CD4-positive, alpha-beta T cell treated with Interleukin-10 for 1 hour (primary cell): ENCODE data around the gene SELENON.
A peak's percentile ranks its signal among the peaks of the same experiment; 100 is the strongest.
"Not testable (repeated sequence)": the region's sequence is repeated elsewhere in the genome, so short reads cannot be mapped to it uniquely, and the experiment has no call there.

Experiments
- DNase-seq: peaks from one replicate; pipeline ENCODE4 v3.0.0-alpha.2; 2020

Gene SELENON

DNA sequence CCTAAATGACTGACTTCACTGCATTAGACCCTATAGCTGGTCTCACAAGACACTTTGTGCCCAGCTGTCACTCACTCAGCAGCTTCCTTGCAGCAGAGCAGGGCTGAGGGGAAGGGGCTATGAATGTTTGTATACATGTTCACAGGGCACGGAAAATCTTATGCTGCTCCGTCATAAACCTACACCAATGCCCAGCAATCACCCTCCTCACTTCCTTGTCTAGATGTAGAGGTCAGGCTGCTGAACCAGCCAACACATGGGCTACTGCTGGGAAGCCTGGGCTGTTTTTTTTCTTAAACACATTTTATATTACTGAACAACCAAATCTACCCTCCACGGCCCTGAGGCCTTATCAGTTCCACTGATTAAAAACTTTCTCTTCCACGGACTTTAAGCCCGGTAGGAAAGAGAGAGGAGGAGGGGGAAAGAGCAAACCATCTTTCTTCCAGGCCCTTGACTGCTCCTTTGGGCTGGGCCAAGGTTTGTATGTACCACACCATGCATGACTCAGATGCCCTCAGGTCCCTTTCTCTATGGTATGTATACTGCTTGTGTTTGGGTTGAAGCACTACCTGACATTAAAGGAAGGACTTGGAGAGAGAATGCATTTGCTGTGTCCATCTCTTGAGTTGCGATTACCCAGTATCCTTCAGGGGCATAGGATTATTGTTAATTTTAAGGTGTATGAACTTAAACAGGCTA lies 32.5 kb downstream of the SELENON start:
- no peak for DNase-seq

DNA sequence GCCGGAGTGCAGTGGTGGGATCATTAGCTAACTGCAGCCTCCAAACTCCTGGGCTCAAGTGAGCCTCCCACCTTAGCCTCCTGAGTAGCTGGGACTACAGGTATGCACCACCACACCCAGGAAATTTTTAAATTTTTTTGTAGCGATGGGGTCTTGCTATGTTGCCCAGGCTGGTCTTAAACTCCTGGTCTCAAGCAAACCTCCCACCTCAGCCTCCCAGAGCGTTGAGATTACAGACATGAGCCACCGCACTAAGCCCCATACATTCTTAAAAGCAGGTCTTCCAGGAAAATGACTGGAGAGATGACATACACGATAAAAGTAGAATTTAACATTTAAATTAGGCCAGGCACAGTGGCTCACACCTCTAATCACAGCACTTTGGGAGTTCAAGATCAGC lies 33.2 kb downstream of the SELENON start:
- DNase-seq = no peak

DNA sequence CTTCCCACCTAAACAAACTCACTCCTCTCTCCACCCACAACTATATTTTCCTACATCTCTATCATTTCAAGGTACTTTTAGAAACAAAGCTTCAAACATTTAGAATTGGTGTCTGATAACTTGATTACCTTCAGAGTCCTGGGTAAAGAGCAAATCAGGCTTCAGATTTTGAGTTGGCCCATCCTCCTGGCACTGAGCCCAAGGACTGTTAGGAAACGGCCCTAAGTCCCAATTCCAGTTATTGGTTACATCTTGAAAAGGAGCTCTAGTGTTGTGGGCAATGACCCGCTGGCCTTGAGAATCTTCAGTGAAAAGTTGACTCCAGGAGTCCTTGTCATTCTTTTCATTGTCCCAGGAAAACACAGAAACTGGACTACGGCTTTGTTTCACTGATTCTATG lies 34.9 kb downstream of the SELENON start:
- DNase-seq = no peak

DNA sequence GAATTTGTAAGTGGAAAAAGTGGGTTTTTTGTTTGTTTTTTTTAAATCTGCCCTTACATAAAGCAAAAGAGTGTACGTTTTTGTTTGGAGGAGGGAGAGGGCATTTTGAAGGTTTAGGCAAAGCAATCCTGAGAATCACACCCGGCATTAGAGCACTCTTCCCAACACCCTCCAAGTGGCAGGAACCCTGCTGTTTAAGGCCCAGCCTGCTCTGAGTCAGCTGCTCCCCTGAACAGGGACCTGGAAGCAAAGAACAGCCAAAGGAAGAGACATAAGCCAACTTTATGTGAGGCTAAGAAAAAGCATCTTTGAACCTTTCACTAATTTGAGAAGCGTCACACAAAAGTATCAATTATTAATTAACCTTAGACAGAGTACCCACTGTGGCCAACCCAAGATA lies 36.7 kb downstream of the SELENON start:
- DNase-seq = no peak

DNA sequence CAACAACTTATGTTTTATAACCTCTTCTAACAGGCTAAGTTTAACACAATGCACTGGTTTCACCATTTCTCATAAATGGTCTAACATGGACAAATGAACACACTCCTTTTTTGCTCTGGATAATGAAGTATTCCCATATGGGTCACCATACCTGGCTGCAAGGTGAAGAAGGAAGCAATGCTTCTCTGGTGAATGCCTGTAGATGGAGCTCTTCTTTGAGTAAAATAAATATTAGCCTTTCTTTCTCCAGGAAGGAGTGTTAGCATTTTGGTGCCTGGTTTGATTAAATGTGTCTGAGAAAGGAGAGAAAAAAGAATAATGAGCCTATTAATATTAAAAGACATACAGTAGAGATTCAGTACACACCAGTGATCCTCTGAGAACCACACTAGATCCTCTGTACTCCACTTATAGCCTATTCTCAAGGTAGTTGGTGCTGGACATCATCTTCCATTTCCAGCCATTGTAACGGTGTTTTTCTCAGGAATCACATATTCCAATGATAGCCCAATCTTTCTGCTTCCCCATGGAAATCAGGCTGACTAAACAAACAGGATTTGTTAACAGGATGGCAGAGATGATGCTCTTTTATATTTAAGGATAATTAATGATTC lies 37.4 kb downstream of the SELENON start:
- DNase-seq = peak; percentile 24

DNA sequence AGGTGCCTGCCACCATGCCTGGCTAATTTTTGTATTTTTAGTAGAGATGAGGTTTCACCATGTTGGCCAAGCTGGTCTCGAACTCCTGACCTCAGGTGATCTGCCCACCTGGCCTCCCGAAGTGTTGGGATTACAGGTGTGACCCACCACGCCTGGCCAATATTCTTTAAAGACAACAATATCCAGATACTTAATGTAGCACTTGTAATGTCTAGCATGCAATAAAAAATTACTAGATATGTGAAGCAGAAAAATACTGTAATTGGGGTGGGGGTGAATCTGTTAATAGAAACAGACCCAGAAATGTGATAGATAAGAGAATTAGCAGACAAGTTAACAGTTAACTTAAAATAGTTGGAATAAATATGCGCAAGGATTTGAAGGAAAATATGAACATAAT lies 39.8 kb downstream of the SELENON start:
- not testable (repeated sequence) for DNase-seq

DNA sequence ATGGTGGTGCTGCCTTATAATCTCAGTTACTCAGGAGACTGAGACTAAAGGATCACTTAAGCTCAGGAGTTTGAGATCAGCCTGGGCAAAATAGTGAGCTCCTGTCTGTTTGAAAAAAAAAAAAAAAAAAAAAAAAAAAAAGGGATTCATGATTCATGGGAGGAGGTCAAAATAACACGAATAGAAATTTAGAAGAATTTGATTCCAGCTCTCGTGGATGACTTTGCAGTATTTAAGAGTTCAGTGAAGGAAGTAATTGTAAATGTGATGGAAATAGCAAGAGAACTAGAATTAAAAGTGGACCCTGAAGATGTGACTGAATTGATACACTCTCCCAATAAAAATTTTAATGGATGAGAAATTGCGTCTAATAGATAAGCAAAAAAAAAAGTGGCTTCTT lies 43.5 kb downstream of the SELENON start:
- no peak for DNase-seq

DNA sequence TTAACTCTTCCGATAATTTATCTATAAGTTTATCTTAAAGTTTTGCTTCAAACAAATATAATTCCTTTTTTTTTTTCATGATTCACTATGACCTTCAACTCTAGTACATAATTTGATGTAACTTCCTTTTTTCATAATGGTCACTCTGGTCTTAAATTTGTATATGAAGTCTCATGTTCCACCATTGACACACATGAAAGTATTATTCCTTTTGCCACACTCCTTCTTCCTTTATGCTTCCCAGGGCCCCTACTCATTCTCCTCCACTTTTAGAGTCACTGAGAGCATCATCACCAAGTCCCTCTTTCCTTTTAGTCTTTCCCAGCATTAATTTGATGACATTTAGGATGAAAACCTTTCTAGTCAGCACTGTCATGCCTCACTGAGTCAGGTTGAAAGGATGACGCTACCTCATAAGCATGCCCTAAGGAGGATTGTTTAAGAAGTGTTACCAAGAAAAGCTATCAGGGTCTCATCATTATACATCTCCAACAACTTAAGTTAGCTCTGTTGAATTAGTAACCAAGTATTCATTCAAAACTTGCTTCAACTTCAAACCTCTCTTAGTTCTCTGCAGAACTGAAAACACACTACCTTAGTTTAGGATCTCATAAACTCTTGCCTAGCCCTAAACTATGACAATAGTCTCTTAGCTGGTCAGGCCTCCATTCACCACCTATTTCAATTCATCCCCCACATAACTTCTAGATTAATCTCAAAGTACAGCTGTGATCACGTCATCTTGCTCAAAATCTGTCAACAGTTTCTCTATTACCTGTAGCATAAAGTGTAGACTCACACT lies 44.7 kb downstream of the SELENON start:
- DNase-seq = no peak

DNA sequence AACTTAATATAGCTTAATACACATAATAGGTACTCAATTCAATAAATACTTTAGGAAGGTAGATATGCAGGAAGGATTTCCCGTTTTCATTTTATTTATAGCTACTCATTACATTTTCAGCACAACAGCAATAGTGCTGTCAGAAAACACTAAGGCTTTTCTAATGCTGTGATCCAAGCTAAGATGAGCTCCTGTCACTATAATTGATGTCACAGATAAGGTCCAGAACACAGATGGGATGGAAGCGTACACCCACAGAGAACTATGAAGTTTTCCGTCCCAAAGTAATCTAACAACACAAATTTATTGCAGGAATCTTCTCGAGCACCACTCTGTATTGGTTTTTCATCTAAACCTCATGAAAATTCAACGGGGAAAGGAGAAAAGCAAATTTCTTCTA lies 45.7 kb downstream of the SELENON start:
- DNase-seq = no peak

DNA sequence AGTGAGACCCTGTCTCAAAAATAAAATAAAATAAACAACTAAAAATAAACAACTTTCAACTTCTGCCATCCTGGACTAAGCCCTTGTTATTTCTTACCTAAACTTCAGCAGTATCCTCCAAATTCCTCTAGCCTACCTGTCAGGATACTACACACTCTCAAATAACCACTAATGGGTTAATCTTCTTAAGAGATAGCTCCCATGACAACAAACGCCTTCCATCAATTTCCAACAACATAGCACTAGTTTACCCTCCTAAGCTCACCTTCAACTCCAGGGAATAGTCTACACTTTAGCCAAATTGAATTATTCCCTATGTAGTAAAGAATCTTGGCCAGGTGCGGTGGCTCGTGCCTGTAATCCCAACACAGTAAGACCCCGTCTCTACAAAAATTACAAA lies 47.9 kb downstream of the SELENON start:
- DNase-seq = no peak

DNA sequence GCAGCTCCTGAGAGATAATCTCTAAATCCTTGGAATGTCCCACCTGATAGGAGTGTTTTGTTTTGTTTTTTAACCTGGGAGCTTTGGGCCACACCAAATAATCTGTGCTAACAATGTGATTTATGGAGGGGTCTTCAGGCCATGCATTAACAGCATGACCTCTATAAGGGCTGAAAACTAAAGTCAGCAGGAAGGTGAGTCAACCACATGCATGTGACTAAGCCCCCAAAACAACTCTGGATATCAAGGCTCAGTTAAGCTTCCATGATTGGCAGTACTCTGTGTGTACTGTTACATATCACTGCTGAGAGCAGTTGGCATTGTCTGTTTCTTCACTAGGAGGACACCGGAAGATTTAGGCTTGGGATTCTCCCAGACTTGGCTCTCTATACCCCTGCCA lies 48.5 kb downstream of the SELENON start:
- no peak for DNase-seq

DNA sequence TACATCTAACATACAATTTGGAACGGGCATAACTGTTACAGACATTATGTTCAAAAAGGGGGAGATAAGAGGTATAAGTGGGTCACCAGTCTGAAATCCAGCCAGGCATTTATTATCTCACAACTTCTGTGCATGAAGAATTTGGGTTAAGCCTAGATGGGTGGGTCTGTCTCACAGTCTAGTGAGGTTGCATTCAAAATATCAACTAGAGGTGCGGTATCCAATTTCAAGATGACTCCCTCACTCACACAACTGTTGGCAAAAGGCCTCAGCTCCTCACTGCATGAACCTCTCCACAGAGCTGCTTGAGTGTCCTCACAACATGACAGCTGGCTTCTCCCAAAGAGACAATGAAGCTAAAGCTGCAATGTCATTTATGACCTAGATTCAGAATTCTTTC lies 54.6 kb downstream of the SELENON start:
- no peak for DNase-seq

DNA sequence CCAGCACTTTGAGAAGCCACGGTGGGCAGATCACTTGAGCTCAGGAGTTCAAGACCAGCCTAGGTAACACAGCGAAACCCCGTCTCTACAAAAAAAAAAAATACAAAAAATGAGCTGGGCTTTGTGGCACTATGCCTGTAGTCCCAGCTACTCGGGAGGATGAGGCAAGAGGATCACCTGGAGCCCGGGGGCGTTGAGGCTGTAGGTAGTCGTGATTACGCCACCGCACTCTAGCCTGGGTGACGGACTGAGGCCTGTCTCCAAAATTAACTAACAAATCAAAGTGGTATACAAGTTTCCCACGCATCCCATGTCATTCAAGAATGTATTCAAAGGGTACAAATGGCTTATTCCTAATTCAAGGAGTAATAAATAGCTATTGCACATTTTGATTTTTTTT lies 56.9 kb downstream of the SELENON start:
- no peak for DNase-seq

DNA sequence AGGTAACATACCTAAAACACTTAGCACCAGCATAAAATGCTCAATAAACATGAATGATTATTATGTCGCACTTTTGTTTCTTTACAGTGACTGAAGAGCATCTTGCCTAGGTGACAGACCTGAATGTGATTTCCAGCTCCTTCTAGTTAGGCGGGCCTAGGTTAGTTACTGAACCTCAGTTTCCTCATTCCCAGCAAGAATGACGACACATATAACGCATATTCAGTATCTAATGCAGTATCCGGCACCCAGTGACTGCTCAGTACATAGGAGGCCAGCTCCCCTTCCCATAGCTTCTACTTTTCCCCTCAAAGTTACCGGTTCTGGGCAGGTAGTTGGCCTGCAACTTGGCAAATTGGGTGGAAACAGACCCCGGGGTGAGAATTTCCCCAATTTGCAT lies 58.5 kb downstream of the SELENON start:
- DNase-seq = no peak

DNA sequence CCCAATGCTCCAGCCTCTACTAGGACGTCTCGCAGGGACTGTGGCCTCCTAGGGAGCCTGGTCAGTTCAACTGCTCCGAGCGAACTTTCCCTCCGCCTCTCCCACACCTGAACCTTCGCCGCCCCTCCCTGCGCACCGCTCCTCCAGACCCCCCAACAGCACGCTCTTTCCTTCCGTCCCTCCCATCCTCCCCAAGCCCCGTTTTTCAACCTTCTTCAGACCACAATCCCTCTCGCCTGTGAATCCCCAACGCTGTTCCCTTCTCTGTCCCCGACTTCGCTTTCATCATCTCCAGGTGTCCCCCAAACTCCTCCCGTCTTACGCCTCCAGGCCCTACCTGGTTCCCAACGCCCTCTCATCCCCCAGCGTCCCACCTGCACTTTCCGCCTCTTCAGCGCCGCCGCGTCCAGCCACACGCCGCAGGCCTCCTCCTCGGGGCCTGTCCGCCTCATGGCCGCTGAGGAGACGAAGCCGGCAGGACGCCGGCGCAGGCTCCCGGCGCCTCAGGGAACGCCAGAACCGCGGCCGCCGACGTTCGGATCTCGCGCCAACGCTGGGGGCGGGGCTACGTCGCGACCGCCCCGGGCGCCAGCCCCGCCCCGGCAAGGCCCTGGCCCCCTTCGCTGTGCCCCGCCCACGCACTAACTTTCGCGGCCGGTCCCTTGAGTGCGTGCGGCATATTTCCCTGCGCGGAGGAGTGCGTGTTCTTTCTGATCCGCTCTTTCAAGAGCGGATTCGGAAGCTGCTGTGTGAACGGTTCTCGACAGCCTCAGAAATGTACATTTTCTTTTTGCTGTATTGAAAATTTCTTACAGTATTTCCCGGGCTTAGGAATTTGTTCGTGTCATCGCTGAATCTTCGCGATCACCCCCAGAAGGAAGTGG lies 59.2 kb downstream of the SELENON start, which contains the start of gene AUNIP:
TSS of gene AUNIP (minus strand) at position 552 of the 884 bp plus-strand sequence. CDS start at position 452, 100 bp downstream.
- DNase-seq = peak; percentile 91

DNA sequence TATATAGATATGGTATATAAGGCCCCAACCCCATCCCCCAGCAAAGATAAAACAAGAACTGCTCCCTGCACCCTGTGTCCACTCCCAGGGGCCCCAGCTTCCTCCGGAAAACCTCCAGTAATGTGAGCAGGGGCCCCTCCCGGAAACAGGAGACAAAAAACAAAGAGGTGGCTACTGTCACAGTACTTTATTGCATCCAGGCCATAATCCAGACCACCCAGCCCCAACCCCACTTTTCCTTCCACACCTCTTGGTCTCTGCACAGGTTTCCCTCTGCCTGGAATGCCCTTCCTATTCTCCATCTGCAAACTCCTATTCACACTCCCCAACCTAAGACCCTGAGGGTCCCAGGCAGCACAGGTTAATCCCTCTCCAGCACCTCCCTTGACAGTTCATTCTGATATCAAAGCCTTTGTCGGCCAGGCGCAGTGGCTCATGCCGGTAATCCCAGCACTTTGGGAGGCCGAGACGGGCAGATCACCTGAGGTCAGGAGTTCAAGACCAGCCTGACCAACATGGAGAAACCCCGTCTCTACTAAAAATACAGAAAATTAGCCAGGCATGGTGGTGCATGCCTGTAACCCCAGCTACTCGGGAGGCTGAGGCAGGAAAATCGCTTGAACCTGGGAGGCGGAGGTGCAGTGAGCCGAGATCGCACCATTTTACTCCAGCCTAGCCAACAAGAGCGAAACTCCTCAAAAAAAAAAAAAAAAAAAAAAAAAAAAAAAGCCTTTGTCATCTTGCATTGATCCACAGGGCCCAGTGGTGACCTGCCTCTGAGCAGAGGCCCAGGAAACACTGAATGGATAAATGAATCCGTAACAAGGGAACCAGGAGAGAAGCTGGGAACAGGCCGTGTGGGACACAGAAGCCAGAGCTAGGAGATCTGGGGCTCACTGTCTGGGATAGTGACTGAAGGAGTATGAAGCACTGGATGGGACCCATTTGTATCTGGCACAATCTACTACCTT lies 61.6 kb downstream of the SELENON start:
- DNase-seq = no peak

DNA sequence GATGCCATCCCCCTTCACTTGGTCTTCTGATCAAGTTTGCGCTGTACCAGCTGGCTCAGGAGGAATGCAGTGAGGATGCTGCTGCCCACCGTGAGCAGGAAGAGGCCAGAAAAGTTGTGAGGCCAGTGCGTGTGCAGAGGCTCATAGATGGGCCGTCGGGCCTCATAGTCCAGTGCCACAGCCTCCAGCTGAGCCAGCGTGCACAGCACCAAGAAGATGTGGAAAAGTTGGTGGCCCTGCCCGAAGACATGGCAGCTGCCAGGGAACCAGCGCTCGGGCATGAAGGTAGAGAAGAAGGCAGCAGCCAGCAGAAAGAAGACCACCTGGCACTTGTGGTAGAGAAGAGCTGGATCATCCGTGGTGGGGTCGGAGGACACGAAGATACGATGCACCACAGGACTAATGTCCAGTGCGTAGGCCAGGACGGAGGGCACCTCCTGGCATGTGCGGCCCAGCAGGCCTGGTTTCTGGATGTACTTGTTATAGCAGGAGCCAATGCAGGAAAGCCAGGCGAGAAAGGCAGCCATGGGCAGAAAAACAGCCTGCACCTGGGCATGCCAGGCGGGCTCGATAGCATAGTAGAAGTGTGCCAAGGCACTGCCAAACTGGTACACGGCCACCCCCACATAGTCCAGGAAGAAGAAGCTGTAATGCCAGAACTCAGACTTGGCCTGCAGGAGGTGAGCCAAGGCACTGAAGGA lies 62.9 kb downstream of the SELENON start:
- DNase-seq = no peak

DNA sequence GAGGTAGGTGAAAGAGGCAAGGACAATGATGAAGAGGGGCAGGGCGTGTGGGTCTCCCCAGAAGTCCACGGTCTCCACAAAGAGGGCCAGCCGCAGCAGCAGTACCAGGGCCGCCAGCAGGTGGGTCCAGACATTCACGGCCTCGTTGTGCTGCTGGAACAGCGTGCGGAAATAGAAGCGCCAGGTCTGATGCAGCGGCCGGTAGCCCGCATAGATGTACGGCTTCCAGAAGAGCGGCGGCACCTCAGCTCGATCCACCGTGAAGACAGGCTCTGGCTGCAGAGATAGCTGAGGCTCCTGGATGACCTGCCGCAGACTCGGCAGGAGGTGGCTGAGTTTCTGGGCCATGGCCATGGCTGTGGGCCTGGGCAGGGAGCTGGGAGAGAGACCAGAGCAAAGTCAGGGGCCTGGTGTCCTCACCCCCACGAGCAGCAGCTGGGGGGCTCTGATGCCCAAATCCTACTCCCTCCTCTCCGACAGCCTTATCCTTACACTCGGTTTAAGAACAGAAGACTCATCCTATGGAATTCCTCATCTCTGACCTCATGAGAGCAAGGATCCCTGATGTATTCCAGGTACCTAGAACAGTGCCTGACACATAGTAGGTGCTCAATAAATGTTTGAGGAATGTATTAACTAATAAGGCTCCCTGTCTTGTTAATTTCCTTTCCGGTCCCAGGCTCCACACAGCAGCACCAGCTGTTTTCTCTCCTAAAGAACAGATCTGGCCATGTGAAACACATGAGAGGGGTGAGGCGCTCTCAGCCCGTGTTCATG lies 63.7 kb downstream of the SELENON start:
- no peak for DNase-seq

DNA sequence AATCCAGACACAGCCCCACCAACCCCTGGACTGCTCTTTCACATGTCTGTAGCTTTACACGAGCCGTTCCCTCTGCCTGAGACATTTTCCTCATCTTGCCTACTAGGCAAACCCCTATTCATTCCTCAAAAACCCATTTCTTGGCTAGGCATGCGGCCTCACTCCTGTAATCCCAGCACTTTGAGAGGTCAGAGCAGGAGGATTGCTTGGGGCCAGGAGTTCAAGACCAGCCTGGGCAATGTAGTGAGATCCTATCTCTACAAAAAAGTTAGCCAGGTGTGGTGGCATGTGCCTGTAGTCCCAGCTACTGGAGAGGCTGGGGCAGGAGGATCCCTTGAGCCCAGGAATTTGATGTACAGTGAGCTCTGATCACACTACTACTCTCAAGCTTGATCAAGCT lies 64.4 kb downstream of the SELENON start:
- no peak for DNase-seq

DNA sequence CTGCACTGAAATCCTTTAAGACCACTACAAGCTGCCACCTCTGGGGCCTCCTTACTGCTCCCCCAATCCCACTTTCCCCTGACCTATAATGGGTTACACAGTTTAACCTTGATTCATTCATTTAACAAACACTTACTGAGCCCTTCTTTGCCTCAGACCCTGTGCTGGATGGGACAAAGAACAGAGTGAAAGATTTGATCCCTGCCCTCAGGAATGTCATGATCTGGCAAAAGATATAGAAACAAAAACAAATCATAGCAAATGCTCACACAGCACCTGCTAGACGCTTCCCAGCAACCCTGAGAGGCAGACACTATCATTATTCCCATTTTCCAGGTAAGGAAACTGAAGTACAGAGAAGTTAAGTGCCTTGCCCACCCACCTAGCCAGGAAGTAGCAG lies 66.3 kb downstream of the SELENON start:
- no peak for DNase-seq
